DND-41 (cell line): Measurements from ENCODE around the gene FAM98B.

Source experiments
- ATAC-seq: fragments of 200-7000 bp; cut with Tn5 transposase; 3 replicates; pipeline ENCODE4 v1.9.1; 2021; ENCODE audit warnings: low read depth; ENCODE audit not compliant: insufficient read depth
- DNase-seq: peaks from one replicate; pipeline ENCODE4 v3.0.0-alpha.2; 2020
- H2AFZ ChIP-seq: 2 replicates; pipeline ENCODE4 v1.6.0; 2012; ENCODE audit warnings: low read depth, low read length
- H3K27ac ChIP-seq: 2 replicates; pipeline ENCODE4 v1.5.1; 2012; ENCODE audit warnings: low read length, inconsistent platforms
- H3K27me3 ChIP-seq: fragments of 200-600 bp; sonication (generic); 2 replicates; pipeline ENCODE4 v1.6.0; 2012; ENCODE audit warnings: low read length, mild to moderate bottlenecking, inconsistent platforms; ENCODE audit not compliant: insufficient read depth, poor library complexity
- H3K36me3 ChIP-seq: 2 replicates; pipeline ENCODE4 v1.5.1; 2012; ENCODE audit warnings: low read length, inconsistent platforms; ENCODE audit not compliant: insufficient read depth
- H3K4me1 ChIP-seq: 2 replicates; pipeline ENCODE4 v1.5.1; 2012; ENCODE audit warnings: mild to moderate bottlenecking, low read length; ENCODE audit not compliant: insufficient read depth
- H3K4me2 ChIP-seq: 2 replicates; pipeline ENCODE4 v1.6.0; 2012; ENCODE audit warnings: mild to moderate bottlenecking, moderate library complexity, low read length, inconsistent platforms; ENCODE audit not compliant: insufficient read depth
- H3K4me3 ChIP-seq, 2 experiments: fragments of 200-600 bp in 1 of 2; shearing (Covaris generic) in 1 of 2; 2 replicates each; pipeline ENCODE4 v1.5.1; 2012 to 2016; ENCODE audit warnings: inconsistent platforms in 2 of 2, low read length in 2 of 2, mild to moderate bottlenecking in 2 of 2, low read depth in 1 of 2, moderate library complexity in 1 of 2
- H3K79me2 ChIP-seq: 2 replicates; pipeline ENCODE4 v1.6.0; 2012; ENCODE audit warnings: low read length, inconsistent platforms; ENCODE audit not compliant: insufficient read depth
- H3K9ac ChIP-seq: 2 replicates; pipeline ENCODE4 v1.6.0; 2012; ENCODE audit warnings: low read depth, mild to moderate bottlenecking, inconsistent platforms, low read length, moderate library complexity
- H3K9me3 ChIP-seq: 2 replicates; pipeline ENCODE4 v1.5.1; 2012; ENCODE audit warnings: low read length, moderate library complexity, mild to moderate bottlenecking, inconsistent platforms; ENCODE audit not compliant: insufficient read depth, severe bottlenecking
- H4K20me1 ChIP-seq: 2 replicates; pipeline ENCODE4 v1.6.0; 2012; ENCODE audit warnings: low read length; ENCODE audit not compliant: insufficient read depth
- CTCF ChIP-seq: IDR thresholded peaks from 2 replicates; pipeline ENCODE4 v1.5.1; 2012; ENCODE audit warnings: borderline replicate concordance, low read length, moderate library complexity, mild to moderate bottlenecking; ENCODE audit not compliant: poor library complexity, severe bottlenecking; ENCODE audit errors: extremely low read depth
- EZH2 ChIP-seq: IDR thresholded peaks from 3 replicates; pipeline ENCODE4 v1.6.1; 2012; ENCODE audit warnings: borderline replicate concordance, low read depth, mild to moderate bottlenecking, moderate library complexity, low read length, inconsistent platforms; ENCODE audit not compliant: severe bottlenecking

FAM98B gene

GRCh38 chr15:38534691-38535090 is 80.8 kb downstream of the FAM98B start:
- Histone ChIP-seq H3K27me3 (no peaks in the 10 kb centered on the region), H3K79me2 (no peaks in the 10 kb centered on the region)

GRCh38 chr15:38535491-38536200 is 81.7 kb downstream of the FAM98B start:
- Histone ChIP-seq H3K4me2 (no peak overlapping the region), H3K4me1 (no peaks in the 10 kb centered on the region), H3K27ac (no peak overlapping the region), H3K36me3 (no peaks in the 10 kb centered on the region), H3K9me3 (no peaks in the 10 kb centered on the region), H3K4me3 (no peak overlapping the region), H4K20me1 (no peaks in the 10 kb centered on the region), H2AFZ (no peak overlapping the region), H3K79me2 (no peaks in the 10 kb centered on the region), H3K9ac (no peak overlapping the region), H3K27me3 (no peaks in the 10 kb centered on the region)
- TF ChIP-seq CTCF: no peak
- TF ChIP-seq EZH2: no peak
- no peak for ATAC-seq
- no peak for DNase-seq

More at GRCh38 chr15:38534691-38535090, 80.8 kb downstream of the FAM98B start:
- H2AFZ ChIP-seq: no peak overlapping the region
- no peak for ATAC-seq
- no peak overlapping the region for H3K4me3 ChIP-seq
- no peak for DNase-seq
- H3K36me3 ChIP-seq: no peaks in the 10 kb centered on the region
- no peaks in the 10 kb centered on the region for H3K9me3 ChIP-seq
- H4K20me1 ChIP-seq: no peaks in the 10 kb centered on the region
- no peaks in the 10 kb centered on the region for H3K4me1 ChIP-seq
- H3K27ac ChIP-seq: no peak overlapping the region
- no peak overlapping the region for H3K4me2 ChIP-seq
- TF ChIP-seq EZH2 (no peak), CTCF (no peak)
- no peak overlapping the region for H3K9ac ChIP-seq

- no peak overlapping the region for H3K27ac ChIP-seq
- no peaks in the 10 kb centered on the region for H3K79me2 ChIP-seq
- H3K36me3 ChIP-seq: no peaks in the 10 kb centered on the region
- no peak overlapping the region for H3K9ac ChIP-seq
- no peaks in the 10 kb centered on the region for H3K9me3 ChIP-seq
- no peak for DNase-seq
- no peak for TF ChIP-seq EZH2
- TF ChIP-seq CTCF: no peak
- H4K20me1 ChIP-seq: no peaks in the 10 kb centered on the region
- no peaks in the 10 kb centered on the region for H3K4me1 ChIP-seq
- H3K27me3 ChIP-seq: no peaks in the 10 kb centered on the region
- no peak overlapping the region for H3K4me2 ChIP-seq
- no peak for ATAC-seq
- H3K4me3 ChIP-seq: no peak overlapping the region
- no peak overlapping the region for H2AFZ ChIP-seq
Observed at GRCh38 chr15:38536201-38536676, 82.3 kb downstream of the FAM98B start.
